NCI-H146 treated with DMSO at 0.1 percent for 48 hours (cell line): Measurements from ENCODE around the gene HPSE.
"Not testable (repeated sequence)": the region's sequence is repeated elsewhere in the genome, so short reads cannot be mapped to it uniquely, and the experiment has no call there.

Experiments
- DNase-seq: peaks from one replicate; lab custom pipeline; 2025; ENCODE audit not compliant: unreplicated experiment; lab: John Stamatoyannopoulos, UW

Gene HPSE

GRCh38 chr4:83335701-83336100, 1.1 kb upstream of the HPSE start:
- no peak for DNase-seq

- DNase-seq, result no peak
Observed at GRCh38 chr4:83331956-83332355, 2.7 kb downstream of the HPSE start.

DNA sequence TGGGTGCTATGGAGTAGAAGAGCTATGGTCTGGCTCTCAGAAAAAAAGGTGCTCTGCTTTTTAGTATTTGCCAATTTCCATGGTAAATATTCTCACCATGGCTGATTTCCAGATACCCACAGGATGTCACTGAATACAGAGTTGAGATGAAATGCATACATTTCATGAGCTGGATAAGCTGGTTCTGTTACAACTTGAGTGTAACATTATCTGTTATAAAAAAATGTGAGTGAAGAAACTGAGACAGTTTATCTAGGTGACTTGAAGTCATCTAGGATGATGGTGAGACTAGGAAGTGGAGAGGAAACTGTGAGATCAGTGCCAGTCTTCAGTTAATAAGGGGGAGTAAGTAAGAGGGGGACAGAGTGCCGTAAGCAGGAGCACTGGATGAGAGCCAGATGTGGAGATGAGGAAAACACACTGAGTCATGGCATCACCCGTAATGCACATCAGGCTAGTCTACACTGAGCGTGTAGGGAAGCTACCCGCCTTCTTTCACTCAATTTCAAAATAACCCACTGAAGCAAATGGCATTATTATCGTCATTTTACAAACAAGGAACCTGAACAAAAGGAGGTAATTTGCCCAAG, 5.0 kb downstream of the HPSE start:
- no peak for DNase-seq

DNA sequence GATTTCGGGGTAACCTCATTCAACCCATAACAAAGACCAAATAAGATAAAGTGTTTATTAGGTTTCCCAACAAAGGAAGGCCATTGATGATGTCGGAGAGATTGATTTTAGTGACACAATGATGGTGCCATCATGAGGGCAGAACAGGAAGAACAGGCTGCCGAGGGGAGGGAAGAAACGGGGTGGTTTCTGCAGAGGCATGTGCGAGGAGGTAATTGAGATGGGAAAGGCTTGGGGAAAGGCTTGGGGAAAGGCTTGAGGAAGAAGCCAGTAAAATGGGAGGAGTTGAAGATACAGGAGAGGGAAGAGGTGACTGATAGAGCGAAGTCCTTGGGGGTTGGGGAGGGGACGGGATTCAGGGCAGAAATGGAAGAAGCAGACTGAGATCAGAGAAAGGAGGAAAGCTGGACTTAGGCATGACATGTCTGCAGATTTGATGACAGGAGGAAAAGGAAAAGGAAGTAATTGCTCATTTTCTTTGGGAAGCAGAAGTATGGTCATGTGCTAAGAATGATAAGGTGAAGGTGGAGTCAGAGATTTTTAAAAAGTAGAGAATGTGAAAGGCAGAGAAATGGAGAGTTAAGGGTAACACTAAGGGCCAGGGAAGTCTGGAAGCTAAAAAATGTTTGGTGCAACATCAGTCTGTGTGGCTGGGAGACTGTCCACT, 6.0 kb downstream of the HPSE start:
- no peak for DNase-seq

DNA sequence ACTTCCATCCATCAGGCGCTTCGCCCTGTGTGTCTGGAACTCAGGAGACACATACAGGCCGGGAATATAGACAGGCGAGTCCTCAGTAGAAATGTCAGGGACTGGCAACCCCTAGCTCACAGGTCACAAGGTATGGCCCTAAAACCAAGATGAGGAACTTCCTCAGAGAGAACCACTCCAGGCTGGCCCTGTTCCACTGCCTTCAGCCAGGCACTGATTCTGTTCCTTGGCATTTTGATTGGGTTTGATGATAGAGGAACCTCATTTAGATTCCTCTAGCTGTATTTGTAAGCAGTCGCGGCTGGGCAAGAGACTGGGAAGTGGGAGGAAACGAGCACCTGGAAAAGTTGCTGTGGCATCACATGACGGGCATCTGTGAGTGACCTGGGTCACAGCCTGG, 8.1 kb downstream of the HPSE start:
- no peak for DNase-seq

DNA sequence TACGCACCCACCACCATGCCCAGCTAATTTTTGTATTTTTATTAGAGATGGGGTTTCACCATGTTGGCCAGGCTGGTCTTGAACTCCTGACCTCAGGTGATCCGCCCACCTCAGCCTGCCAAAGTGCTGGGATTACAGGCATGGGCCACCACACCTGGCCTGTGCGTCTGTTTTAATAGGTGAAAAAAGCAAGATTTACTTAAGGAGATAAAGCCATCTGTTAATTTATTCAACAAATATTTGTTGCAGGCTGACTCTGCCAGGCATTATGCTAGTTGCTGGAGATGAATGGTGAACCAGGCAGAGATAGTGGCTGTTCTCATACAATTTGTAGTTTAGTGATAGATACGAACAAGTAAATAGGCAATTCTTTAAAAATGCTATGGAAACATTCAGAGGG, 9.3 kb downstream of the HPSE start:
- DNase-seq, result not testable (repeated sequence)

DNA sequence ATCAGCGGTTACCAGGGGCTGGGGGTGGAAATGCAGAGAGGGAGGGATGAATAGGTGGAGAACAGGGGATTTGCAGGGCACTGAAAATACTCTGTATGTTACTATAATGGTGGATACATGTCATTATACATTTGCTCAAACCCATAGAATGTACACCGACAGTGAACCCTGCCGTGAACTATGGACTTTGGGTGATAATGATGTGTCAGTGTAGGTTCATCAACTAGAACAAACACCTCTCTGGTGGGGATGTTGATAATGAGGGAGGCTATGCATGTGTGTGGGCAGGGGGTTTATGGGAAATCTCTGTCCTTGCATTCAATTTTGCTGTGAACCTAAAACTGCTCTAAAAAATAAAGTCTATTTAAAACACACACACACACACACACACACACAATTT, 11.5 kb downstream of the HPSE start:
- DNase-seq, result no peak

GRCh38 chr4:83320548-83320947, 14.1 kb downstream of the HPSE start:
- no peak for DNase-seq

GRCh38 chr4:83318666-83319065, 16.0 kb downstream of the HPSE start:
- no peak for DNase-seq

- no peak for DNase-seq
Observed at GRCh38 chr4:83317671-83318070, 17.0 kb downstream of the HPSE start.

DNA sequence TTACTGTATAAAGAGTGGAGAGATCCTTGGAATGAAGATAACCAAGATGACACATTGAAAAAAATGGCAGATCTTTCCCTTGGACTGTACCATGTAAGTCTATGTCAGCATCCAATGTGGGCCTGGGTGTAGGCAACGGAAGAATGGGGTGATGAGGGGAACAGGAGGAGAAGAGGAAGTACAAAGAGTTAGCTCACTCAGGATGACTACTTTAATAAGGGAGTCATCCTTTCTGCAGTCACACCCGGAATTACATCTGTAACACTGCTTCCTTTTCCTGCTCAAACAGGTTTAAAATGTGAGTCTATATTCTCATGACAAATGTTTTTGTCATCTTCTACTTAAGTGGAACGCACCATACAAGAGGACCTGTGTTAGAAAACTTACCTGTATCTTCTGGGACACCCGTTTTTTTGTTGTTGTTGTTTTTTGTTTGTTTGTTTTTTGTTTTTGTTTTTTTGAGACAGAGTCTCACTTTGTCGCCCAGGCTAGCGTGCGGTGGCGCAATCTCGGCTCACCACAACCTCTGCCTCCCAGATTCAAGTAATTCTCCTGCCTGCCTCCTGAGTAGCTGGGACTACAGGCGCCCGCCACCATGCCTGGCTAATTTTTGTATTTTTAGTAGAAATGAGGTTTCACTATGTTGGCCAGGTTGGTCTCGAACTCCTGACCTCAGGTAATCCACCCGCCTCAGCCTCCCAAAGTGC, 18.0 kb downstream of the HPSE start:
- DNase-seq, result no peak

DNA sequence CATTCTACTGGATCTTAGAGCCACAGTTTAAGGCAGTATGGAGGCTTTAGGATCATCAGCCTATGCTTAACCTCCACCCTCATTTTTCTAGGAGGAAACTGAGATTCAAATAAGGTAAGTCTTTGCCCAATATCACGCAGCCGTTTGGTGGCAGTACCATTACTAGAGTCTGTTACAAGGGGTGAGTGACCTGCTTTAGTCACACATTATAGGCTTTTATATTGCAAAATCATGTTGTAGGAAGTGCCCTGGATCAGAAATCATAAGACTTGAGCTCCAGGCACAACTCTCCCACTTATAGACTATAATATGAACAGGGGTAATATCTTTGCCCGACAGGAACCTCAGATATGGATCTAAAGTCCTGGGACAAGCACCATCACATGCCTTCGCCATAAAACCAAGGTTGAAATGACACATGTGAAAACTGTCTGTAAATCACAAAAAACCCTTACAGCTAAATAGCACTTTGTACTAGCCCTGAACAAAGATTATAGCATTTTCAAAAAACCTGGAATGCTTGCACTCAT, 19.2 kb downstream of the HPSE start:
- DNase-seq, result no peak

DNA sequence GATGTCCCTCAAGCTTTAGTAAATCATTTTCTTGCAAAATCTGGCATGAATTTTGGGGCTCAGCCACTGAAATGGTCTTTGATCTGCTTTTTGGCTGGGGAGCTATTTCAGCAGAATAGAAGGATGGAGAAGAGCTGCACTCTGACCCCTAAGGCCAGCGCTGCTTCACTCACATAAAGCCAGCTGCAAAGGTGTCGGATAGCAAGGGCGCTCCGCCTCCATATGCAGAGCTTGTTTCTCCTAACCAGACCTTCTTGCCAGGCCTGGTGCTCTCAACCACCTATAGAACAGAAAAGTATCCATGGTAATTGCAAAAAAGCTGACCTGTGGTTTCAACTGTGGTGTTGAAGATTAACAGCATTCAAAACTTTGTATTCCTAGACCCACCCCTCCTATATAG, 26.0 kb downstream of the HPSE start:
- DNase-seq, result no peak

DNA sequence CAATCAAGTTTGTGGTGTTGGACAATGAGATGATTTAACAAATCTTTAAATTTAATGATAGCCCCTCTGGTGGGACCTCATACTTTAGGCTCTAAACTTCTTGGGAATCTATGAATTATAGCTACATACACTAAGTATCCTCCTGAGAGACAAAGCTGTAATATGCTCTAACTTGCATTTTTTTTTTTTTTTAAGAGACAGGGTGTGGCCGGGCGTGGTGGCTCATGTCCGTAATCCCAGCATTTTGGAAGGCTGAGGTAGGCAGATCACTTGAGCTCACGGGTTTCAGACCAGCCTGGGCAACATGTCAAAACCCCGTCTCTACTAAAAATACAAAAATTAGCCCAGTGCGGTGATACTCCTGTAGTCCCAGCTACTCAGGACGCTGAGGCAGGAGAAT, 26.7 kb downstream of the HPSE start:
- DNase-seq, result no peak

DNA sequence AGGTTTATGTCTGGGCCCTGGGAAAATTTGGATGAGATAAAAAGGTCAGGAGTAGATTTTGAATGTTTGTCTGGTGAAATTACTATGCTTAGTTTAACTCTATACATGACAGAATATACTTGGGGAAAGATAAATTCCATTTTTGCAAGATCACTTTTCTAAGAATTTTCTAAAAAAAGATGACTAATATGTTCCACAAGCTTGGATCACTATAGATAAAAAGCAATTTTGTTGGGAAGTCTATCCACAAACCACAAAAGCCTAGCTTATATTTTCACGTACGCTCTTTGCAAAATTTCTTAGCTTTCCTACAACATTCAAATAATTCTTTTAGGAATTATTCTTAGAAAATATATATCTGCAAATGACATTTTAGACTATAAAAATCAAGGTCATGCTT, 29.5 kb downstream of the HPSE start:
- no peak for DNase-seq

DNA sequence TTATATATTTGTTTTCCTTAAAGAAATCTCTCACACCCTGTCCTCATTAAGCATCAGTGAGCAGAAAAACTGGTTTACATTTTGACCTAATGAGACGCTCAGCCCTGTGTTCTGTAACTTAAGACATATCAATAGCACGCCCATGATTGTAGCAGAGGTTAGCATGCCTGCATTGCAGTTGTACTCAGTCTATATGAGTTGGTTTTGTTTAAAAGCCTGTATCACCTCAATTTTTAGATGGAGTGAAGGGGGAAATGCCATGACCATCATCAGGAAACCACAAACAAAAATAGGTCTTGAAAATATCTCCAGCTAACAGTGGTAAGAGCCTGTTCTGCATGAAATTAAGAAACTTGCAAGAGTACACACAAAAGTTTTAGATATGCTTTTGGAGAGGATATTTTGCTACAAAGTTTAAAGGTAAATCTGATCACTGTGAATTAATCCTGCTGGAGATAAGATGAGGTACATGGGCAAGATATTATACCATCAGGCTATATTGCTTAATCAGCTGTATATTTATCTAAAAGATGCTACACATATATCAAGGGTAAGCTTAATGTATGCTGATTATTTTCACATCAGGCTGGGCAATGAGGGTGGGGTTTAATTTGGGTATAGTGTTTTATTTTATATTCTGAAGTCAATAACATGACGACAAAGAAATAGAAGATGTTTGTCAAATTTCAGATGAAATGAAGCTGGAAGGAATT, 36.9 kb downstream of the HPSE start:
- no peak for DNase-seq

DNA sequence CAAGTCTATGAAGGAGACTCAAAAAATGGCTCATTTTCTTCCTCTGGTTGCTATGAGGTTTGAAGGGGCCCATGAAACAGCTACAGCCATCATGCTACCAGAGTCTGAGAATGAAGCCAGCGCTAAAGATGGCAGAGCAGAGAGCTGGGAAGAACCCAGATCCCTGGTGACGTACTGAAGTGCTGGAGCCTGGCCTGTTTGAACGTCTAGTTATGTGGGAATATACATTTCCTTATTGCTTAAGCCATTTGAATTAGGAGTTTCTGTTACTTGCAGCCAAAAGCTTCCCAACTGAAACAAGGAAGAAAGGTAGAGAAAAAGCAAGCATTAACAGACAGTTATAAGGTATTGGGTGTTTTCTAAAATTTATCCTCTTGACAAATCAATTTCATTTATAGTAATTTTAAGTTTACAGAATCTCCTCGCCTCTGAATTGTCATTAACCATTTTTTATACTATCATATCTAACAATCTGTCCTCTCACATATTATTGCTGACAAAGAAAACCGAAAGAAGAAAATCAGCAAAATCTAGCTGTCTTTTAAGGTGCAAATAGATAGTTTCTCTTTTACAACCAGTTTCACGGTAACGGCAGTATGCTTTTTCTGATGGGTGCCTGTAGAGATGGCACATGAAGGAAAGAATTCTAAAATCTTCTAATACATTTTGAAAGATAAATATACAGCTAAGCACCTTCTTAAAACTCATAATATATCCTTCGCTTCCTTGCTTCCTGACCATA, 41.2 kb downstream of the HPSE start:
- DNase-seq, result no peak

- not testable (repeated sequence) for DNase-seq
Observed at GRCh38 chr4:83290059-83290774, 44.4 kb downstream of the HPSE start.

DNA sequence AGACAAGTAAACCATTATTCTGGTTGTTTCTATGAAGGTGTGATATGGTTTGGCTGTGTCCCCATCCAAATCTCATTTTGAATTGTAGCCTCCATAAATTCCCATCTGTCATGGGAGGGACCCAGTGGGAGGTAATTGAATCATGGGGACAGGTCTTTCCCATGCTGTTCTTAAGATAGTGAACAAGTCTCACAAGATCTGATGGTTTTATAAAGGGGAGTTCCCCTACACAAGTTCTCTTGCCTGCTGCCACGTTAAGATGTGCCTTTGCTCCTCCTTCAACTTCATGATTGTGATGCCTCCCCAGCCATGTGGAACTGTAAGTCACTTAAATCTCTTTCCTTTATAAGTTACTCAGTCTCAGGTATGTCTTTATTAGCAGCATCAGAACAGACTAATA, 46.3 kb downstream of the HPSE start:
- not testable (repeated sequence) for DNase-seq

DNA sequence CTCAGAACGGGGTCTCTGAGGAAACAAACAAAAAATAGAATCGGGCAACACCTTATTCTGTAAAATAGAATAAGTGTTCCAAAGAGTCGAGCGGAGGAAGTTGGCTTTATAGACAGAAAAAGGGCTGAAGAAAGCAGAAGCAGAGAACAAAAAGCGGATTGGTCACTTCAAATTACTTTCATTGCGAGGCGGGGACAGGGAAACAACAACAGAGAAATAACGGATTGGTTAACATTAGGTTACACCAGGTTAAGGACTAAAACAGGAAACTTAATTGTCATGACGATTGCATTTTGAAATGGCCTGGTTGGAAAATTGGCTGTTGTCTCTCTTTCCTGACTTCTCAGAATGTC, 49.6 kb downstream of the HPSE start:
- no peak for DNase-seq
